GM21381 (cell line): ENCODE data around the gene SERPINA10.
"Not testable (repeated sequence)": the region's sequence is repeated elsewhere in the genome, so short reads cannot be mapped to it uniquely, and the experiment has no call there.

Source experiments
- ATAC-seq: cut with Tn5 transposase; IDR thresholded peaks from one replicate; pipeline ENCODE4 v1.9.1; 2021; ENCODE audit warnings: mild to moderate bottlenecking, moderate library complexity; ENCODE audit not compliant: unreplicated experiment

SERPINA10 gene

DNA sequence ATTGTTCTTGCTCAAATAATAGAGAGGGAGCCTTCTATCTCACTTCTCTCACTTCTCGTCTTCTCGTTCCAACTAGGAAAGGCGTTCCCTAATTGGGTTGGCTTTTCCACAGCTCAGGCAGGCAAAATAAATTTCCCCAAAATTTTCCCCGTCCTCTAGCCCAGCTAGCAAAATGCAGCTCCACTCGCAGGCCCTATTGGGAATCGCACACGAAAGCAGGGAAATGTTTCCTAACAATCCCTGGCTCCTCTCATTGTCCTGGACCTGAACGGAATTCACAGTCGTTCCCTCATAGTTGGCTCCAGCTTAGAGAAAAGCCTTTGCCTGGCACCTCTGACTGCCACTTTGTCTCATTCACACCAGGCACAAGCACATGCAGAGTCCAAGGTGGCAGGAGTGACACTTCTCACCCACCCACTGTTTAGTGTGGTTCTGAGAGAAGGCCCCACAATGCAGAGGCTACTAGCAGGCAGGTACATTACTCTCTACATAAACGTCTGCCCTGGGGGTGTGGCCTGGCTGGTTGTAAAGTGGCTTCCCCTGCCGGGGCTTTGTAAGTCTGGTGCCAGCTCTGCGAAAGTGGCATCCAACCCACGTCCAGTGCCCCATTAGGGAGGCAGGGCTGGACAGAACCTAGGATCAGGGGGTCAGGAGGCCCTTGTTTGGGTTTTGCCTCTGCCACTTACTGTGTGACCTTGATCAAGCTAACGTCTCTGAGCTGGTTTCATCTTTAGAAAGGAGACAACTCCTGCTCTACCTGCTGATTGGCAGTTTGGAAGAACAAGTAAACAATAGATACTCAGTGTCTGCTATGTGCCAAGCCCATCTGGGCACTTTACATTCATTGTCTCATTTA is 4.2 kb downstream of the SERPINA10 start:
- no peak for ATAC-seq

DNA sequence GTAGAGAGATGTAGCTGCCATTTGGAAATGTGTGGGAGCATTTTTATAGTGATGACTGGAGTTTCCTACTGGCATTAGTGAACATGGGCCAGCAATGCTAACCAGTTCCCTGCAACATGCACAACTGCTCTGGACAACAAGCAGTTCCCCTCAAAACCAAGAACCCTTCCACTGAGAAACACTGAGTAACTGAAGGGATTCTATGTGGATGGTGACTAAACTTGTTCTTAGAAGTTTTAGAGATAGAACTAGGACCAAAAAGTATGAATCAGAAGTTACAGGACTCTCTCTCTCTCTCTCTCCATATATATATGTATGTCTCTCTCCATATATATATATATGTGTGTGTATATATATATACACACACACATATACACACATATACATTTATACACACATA is 7.9 kb downstream of the SERPINA10 start:
- ATAC-seq = no peak

DNA sequence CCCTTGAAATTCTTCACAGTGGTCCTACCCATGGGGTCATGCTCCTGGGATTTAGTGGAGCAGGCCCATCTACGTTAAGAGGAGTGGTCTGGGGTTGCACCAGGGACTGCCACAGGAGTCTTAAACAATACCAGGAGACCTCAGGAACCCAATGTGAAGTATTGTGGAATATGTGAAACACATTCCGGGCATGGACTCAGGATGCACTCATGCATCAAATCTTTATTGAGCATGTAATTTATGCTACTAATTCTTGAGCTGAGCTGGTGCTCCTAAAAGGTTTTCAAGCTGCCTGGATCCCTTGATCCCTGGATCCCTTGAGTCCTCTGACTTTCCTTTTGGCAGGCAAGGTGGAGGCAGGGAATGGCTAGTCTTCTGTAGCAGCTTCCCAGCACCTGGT is 8.8 kb downstream of the SERPINA10 start:
- no peak for ATAC-seq

DNA sequence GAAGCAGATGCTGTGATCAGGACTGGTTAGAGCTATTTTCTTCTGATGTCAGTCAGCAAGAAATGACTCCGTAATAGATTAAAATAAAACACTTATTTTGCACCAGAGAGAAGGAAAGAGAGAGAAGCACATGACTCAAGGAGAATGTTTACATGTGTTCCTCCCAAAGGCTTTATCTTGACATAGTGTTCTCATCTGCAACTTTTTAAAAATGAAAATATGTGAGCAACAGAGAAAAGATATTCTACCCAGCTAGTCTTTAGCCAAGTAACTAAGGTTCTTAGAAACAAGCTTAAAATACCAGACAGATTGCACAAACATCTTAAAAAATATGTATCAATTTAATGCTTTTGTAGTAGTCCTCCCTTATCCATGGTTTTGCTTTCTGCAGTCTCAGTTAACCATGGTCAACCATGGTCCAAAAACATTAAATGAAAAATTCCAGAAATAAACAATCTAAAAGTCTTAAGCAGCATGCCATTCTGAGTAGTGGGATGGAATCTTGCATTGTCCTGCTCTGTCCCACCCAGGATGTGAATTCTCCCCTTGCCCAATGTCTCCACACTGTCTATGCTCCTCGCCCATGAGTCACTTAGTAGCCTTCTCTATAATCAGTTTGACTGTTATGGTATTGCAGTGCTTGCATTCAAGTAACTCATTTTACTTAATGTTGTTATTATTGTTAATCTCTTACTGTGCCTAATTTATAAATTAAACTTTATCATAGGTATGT is 9.9 kb downstream of the SERPINA10 start:
- no peak for ATAC-seq

- ATAC-seq = no peak
These were observed 14.3 kb downstream of the SERPINA10 start for GRCh38 chr14:94278731-94279130.

DNA sequence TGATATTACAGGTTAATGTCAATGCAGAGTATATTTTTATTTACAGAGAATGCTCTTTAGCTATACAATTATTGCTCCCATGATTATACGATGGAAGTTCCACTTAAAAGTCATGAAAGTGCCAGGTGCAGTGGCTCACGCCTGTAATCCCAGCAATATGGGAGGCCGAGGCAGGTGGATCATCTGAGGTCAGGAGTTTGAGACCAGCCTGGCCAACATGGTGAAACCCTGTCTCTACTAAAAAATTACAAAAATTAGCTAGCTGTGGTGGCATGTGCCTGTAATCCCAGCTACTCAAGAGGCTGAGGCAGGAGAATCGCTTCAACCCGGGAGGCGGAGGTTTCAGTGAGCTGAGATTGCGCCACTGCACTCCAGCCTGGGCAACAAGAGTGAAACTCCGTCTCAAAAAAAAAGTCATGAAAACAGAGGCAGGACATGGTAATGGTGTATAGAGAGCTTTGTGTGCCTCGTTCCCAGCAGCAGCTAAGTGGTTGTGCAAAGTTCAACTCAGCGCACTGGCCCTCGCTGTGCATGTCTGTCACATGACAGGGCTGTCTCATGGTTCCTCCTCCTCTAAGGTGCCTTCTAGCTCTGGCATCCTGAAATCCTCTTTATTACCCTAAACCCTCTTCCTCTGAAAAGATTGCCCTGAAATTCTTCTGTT is 16.0 kb downstream of the SERPINA10 start:
- ATAC-seq = not testable (repeated sequence)

- ATAC-seq = no peak
These were observed 23.9 kb downstream of the SERPINA10 start for GRCh38 chr14:94269156-94269555.

DNA sequence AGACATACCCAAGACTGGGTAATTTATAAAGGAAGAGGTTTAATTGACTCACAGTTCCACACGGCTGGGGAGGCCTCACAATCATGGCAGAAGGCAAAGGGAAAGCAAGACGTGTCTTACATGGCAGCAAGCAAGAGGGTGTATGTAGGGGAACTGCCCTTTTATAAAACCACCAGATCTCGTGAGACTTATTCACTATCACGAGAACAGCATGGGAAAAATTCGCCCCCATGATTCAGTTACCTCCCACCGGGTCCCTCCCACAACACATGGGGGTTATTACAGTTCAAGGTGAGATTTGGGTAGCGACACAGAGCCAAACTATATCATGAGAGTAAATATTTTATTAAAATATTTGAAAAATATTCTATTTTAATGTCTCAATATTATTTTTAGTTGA is 24.5 kb downstream of the SERPINA10 start:
- not testable (repeated sequence) for ATAC-seq

DNA sequence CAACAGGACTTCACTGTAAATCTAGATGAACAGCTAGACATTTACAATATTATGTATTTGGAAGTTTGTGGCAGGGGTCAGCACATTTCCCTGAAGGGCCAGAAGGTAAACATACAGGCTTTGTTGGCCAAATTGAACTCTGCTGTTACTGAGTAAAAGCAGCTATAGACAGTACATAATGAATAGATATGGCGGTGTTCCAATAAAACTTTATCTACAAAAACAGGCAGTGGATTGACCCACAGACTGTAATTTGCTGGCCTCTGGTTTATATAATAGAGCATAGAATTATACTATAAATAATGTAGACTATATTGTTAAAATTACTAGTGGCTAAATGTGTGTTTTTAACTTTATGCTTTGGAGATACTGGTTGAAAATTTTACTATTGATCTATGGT is 25.7 kb downstream of the SERPINA10 start:
- no peak for ATAC-seq

DNA sequence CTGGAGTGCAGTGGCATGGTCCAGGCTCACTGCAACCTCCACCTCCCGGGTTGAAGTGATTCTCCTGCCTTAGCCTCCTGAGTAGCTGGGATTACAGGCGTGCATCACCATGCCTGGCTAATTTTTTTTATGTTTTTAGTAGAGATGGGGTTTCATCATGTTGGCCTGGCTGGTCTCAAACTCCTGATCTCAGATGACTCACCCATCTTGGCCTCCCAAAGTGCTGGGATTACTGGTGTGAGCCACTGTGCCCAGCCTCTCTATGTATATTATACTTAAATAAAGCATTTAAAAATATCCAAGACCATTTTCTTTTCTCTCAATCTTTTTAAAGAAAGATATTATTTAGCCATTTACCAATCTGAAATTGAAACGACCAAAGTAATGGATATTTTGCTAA is 28.9 kb downstream of the SERPINA10 start:
- not testable (repeated sequence) for ATAC-seq

GRCh38 chr14:94244182-94244581 is 48.9 kb downstream of the SERPINA10 start:
- no peak for ATAC-seq

- ATAC-seq = no peak
These were observed 53.7 kb downstream of the SERPINA10 start for GRCh38 chr14:94239406-94239805.

GRCh38 chr14:94237983-94238382 is 55.1 kb downstream of the SERPINA10 start:
- ATAC-seq = no peak

GRCh38 chr14:94237046-94237445 is 56.0 kb downstream of the SERPINA10 start:
- ATAC-seq = no peak
